Pericardium fibroblast (primary cell): ENCODE results near the gene TNNT2. TPM values are rescaled to one million over a fixed set of nuclear protein-coding genes. Genes with fewer than 3 reads are reported as not detected.

Source experiments
- total RNA-seq: library from RNA; depleted of rRNA; stranded (reverse); fragments of >200 nt; gene quantifications from 2 replicates; pipeline ENCODE4 v1.2.3, GENCODE V29; 2015

TNNT2 gene
- 16.0 and 21.7 TPM in 2 replicates for total RNA-seq

DNA sequence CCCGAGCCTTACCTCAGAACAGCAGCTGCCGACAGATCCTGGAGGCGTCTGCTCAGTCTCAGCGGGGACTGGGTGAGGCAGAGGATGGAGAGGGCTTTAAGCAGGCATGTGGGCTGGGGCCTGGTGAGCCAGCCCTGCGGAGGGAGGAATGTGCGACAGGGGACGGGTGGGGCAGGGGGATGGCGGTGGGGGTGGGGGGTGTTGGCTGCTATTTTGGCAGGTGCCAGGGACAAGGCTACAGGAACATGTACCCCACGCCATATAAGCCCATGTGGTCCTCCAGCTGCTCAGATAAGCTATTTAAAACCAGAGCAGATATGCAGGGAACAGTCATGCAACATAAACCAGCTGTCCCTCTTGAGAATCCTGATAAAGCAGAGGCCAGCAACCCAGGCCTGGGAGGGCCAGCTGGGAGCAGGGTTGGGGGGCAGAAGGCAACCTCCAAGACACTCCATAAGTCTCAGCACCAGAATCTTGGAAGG, at the start of gene TNNT2:
Gene TNNT2, minus strand, starts transcription at position 70 of the 482 bp plus-strand sequence. CDS start 4,426 bp downstream, outside the sequence.

DNA sequence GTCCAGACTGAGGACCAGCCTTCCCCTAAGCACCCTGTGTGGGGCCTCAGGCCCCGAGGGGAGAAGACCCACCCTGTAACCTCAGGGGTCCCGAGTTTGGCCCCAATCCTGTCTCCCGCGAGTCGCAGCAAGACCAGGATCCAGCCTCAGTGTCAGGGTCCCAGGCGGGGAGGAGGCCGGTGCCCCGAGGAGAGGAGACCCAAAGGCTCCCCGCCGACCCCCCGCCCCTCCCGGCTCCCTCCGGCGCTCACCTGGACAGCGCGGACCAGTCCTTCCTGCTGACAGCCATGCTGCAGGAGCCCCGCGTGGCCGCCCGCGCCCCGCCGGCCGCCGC, 21.5 kb upstream of the TNNT2 start, which contains the start of gene LAD1:
Gene LAD1, minus strand, starts transcription at position 307 of the 334 bp plus-strand sequence. Its CDS starts 18 bp downstream, at position 289.

Other genes with a start within 250 kb of the TNNT2 start
- gene TMEM9, start 223.2 kb downstream of the TNNT2 start, total RNA-seq: 80.6 and 104 TPM in 2 replicates
- gene IGFN1, start 186.9 kb downstream of the TNNT2 start, total RNA-seq: not detected in 2 replicates
- gene PKP1, start 94.2 kb downstream of the TNNT2 start, total RNA-seq: not detected in 2 replicates
- gene LAD1, start 21.6 kb upstream of the TNNT2 start, total RNA-seq: 8.6 TPM in 1 of 2 replicates, not detected in the other
- 0.23 and 31.5 TPM in 2 replicates for gene TNNI1, start 44.0 kb upstream of the TNNT2 start, total RNA-seq
- 34.0 and 82.1 TPM in 2 replicates for gene PHLDA3, start 91.5 kb upstream of the TNNT2 start, total RNA-seq
- 129 and 608 TPM in 2 replicates for gene CSRP1, start 129.4 kb upstream of the TNNT2 start, total RNA-seq
- gene NAV1, start 161.4 kb upstream of the TNNT2 start, total RNA-seq: 45.1 and 56.9 TPM in 2 replicates